Neuron (in vitro differentiated cells): ENCODE results near the gene PRSS12.

Source experiments
- H2AFZ ChIP-seq: one replicate; pipeline ENCODE4 v1.6.1; 2013; ENCODE audit warnings: low read depth, mild to moderate bottlenecking, inconsistent platforms, low read length, moderate library complexity
- H3K27me3 ChIP-seq: one replicate; pipeline ENCODE4 v1.6.1; 2013; ENCODE audit warnings: low read length; ENCODE audit not compliant: insufficient read depth
- H3K36me3 ChIP-seq: one replicate; pipeline ENCODE4 v1.6.1; 2013; ENCODE audit warnings: low read length; ENCODE audit not compliant: insufficient read depth
- H3K4me1 ChIP-seq: one replicate; pipeline ENCODE4 v1.6.1; 2013; ENCODE audit warnings: low read length; ENCODE audit not compliant: insufficient read depth
- H3K4me3 ChIP-seq: 2 replicates; pipeline ENCODE4 v1.5.1; 2013; ENCODE audit warnings: mild to moderate bottlenecking, low read length, moderate library complexity
- H3K9me3 ChIP-seq: one replicate; pipeline ENCODE4 v1.6.1; 2013; ENCODE audit warnings: low read length

The PRSS12 gene

DNA sequence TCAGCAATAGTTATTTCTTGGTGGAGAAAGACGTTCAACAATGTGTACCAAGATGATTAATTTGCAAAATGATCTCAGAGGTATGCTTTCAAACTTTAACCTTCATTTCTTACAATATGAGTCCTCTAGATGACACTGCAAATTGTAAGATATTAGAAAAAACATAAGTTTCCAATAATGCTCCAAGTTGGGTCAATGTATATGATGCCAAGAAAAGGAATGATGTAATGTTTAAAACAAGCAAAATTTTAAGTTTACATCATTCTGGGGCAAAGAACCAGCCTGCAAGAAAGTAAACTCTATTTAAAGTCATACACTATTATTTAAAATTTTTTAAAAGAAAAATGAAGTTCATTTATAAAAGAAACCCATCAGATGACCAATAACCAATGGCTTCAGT is 56.1 kb downstream of the PRSS12 start:
- no peak overlapping the region for H2AFZ ChIP-seq
- H3K27me3 ChIP-seq, result no peaks in the 10 kb centered on the region
- H3K4me1 ChIP-seq, result no peaks in the 10 kb centered on the region

GRCh38 chr4:118290951-118291350 is 61.9 kb downstream of the PRSS12 start:
- no peak overlapping the region for H3K4me3 ChIP-seq
- H3K36me3 ChIP-seq, result no peaks in the 10 kb centered on the region
- H3K27me3 ChIP-seq, result no peaks in the 10 kb centered on the region
- no peaks in the 10 kb centered on the region for H3K4me1 ChIP-seq
- H3K9me3 ChIP-seq, result no peaks in the 10 kb centered on the region
- H2AFZ ChIP-seq, result no peak overlapping the region

More for the DNA sequence above, 56.1 kb downstream of the PRSS12 start:
- Histone ChIP-seq H3K9me3 (no peaks in the 10 kb centered on the region), H3K36me3 (no peaks in the 10 kb centered on the region), H3K4me3 (no peak overlapping the region)

GRCh38 chr4:118289794-118290193 is 63.0 kb downstream of the PRSS12 start:
- no peaks in the 10 kb centered on the region for H3K27me3 ChIP-seq
- H3K4me3 ChIP-seq, result no peak overlapping the region
- H3K9me3 ChIP-seq, result no peaks in the 10 kb centered on the region
- no peaks in the 10 kb centered on the region for H3K4me1 ChIP-seq
- no peaks in the 10 kb centered on the region for H3K36me3 ChIP-seq
- H2AFZ ChIP-seq, result no peak overlapping the region

GRCh38 chr4:118287711-118288451 is 64.9 kb downstream of the PRSS12 start:
- no peaks in the 10 kb centered on the region for H3K36me3 ChIP-seq
- H2AFZ ChIP-seq, result no peak overlapping the region
- no peaks in the 10 kb centered on the region for H3K4me1 ChIP-seq
- H3K4me3 ChIP-seq, result no peak overlapping the region
- no peaks in the 10 kb centered on the region for H3K27me3 ChIP-seq
- no peaks in the 10 kb centered on the region for H3K9me3 ChIP-seq

DNA sequence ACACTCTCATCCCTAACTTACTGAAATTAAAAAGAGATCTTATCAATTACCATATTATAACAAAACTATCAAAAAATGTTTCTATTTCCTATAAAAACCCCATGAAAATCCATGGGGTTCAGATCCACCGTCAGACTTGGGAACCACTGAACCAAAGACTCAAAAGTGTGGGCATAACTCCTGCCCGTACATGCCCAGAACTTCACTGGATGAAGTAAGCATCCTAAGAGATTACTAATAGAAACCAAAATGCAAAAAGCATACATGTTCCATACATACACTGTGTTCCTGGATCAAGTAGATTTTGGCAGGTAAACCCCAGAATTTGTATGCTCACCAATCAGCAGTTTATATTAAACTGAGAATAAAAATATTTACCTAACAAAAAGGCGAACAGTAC is 66.1 kb downstream of the PRSS12 start:
- Histone ChIP-seq H3K36me3 (no peaks in the 10 kb centered on the region), H3K27me3 (no peaks in the 10 kb centered on the region), H3K4me3 (no peak overlapping the region), H2AFZ (no peak overlapping the region), H3K9me3 (no peaks in the 10 kb centered on the region), H3K4me1 (no peaks in the 10 kb centered on the region)

GRCh38 chr4:118285931-118286330 is 66.9 kb downstream of the PRSS12 start:
- H3K36me3 ChIP-seq, result no peaks in the 10 kb centered on the region
- no peak overlapping the region for H3K4me3 ChIP-seq
- no peaks in the 10 kb centered on the region for H3K9me3 ChIP-seq
- no peaks in the 10 kb centered on the region for H3K4me1 ChIP-seq
- H3K27me3 ChIP-seq, result no peaks in the 10 kb centered on the region
- H2AFZ ChIP-seq, result no peak overlapping the region

DNA sequence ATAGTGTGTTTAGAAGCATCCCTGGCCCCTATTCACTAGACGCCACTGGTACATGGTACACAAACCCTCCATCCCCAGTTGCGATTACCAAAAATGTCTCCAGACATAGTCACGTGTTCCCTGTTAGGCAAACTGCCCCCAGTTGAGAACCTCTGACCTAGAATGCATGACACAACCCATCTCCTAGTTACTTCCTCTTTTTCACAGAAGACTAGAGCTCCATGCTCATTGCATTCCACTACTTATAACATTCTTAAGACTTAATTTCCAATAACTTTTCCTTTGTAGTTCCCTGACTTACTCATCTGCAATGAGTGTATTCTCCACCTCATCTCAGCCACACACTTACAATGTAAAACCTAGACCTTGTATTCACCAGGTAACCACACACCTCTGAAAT is 68.6 kb downstream of the PRSS12 start:
- Histone ChIP-seq H2AFZ (no peak overlapping the region), H3K27me3 (no peaks in the 10 kb centered on the region), H3K4me3 (no peak overlapping the region), H3K9me3 (no peaks in the 10 kb centered on the region), H3K4me1 (no peaks in the 10 kb centered on the region), H3K36me3 (no peaks in the 10 kb centered on the region)

- H3K27me3 ChIP-seq, result no peaks in the 10 kb centered on the region
- no peak overlapping the region for H2AFZ ChIP-seq
- H3K36me3 ChIP-seq, result no peaks in the 10 kb centered on the region
- H3K4me3 ChIP-seq, result no peak overlapping the region
- H3K4me1 ChIP-seq, result no peaks in the 10 kb centered on the region
- H3K9me3 ChIP-seq, result no peaks in the 10 kb centered on the region
These were observed 70.1 kb downstream of the PRSS12 start for GRCh38 chr4:118282692-118283091.

- Histone ChIP-seq H3K27me3 (no peaks in the 10 kb centered on the region), H2AFZ (no peak overlapping the region)
These were observed 71.0 kb downstream of the PRSS12 start for GRCh38 chr4:118281611-118282442.

DNA sequence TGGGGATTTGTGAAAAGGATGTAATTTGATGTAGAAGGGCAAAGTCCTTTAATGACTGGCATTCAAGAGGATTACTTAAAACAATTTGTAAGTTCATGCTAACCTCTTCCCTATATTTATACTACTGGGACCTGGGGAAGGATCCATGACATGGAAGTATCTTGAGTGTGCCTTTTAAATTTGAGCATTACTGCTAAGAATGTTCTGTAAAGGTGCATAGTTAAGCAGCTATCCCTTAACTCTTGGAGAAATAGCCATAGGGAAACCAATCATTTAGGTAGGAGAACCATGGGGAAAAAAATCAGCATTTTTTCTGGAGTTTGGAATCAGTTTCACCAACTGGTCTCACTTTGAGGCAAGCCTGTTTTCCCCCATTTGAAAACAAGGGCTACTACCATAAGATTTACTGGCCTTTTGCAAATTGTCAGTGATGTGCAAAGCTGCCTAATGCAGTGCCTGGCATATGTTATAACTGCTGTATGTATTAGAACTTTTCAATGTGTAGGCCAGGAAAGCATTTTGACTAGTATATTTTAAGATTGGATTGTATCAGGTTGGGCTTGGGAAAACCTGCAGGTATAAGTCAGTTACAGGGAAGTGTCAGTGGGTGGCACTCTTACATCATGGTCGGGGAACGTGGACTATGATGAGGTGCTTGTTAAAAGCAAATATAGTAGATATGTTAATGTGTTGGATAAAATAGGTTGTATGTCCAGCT is 72.1 kb downstream of the PRSS12 start:
- no peak overlapping the region for H2AFZ ChIP-seq
- H3K4me1 ChIP-seq, result no peaks in the 10 kb centered on the region
- no peaks in the 10 kb centered on the region for H3K27me3 ChIP-seq
- H3K9me3 ChIP-seq, result no peaks in the 10 kb centered on the region
- no peak overlapping the region for H3K4me3 ChIP-seq
- no peaks in the 10 kb centered on the region for H3K36me3 ChIP-seq

More at GRCh38 chr4:118281611-118282442, 71.0 kb downstream of the PRSS12 start:
- H3K36me3 ChIP-seq, result no peaks in the 10 kb centered on the region
- no peaks in the 10 kb centered on the region for H3K4me1 ChIP-seq
- H3K4me3 ChIP-seq, result no peak overlapping the region
- H3K9me3 ChIP-seq, result no peaks in the 10 kb centered on the region

GRCh38 chr4:118279920-118280432 is 72.8 kb downstream of the PRSS12 start:
- no peaks in the 10 kb centered on the region for H3K9me3 ChIP-seq
- no peaks in the 10 kb centered on the region for H3K36me3 ChIP-seq
- H3K27me3 ChIP-seq, result no peaks in the 10 kb centered on the region
- H2AFZ ChIP-seq, result no peak overlapping the region
- peak overlapping the region; percentile 86 for H3K4me3 ChIP-seq
- H3K4me1 ChIP-seq, result no peaks in the 10 kb centered on the region

DNA sequence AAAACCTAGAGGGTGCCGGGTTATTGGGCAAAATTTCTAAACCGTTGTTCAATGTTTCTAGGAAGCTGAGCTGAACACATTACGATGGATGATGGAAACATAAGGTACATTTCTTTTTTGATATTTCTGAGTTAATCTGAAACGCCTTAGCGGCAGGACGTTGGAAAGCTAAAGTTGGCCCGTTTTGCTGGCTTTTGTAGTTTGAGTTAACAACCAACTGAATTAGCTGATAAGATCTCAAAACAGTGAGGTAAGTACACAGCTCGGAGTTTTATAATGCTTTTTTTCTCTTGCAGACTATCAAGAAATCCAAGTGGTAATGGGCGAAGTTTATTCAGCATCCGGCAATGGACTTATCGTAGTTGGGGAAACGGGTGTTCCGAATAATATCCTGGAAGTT is 73.5 kb downstream of the PRSS12 start:
- Histone ChIP-seq H3K4me1 (no peaks in the 10 kb centered on the region), H3K4me3 (peak overlapping the region; percentile 86), H2AFZ (peak overlapping the region; percentile 82), H3K9me3 (no peaks in the 10 kb centered on the region), H3K36me3 (no peaks in the 10 kb centered on the region), H3K27me3 (no peaks in the 10 kb centered on the region)
